HT1080 (cell line): ENCODE measurements around the gene AHSP. TPM values are rescaled to one million over a fixed set of nuclear protein-coding genes. Genes with fewer than 3 reads are reported as not detected.
"Not testable (repeated sequence)": the region's sequence is repeated elsewhere in the genome, so short reads cannot be mapped to it uniquely, and the experiment has no call there.

ENCODE experiments used
- DNase-seq: peaks from one replicate; pipeline ENCODE4 v3.0.0-alpha.2; 2015; ENCODE audit warnings: low read depth
- total RNA-seq: library from RNA; depleted of rRNA; stranded (reverse); fragments of >200 nt; shearing (Covaris generic); gene quantifications from 2 replicates; pipeline ENCODE4 v1.2.3, GENCODE V29; 2014

The AHSP gene
- total RNA-seq, 1 experiment from 2014 or later, result not detected

- DNase-seq, result no peak
Measured at GRCh38 chr16:31499928-31500327, 27.8 kb upstream of the AHSP start.

- no peak for DNase-seq
Measured at GRCh38 chr16:31501226-31501965, 26.3 kb upstream of the AHSP start.

GRCh38 chr16:31501966-31502348 is 25.7 kb upstream of the AHSP start:
- DNase-seq, result no peak

GRCh38 chr16:31502981-31503380 is 24.7 kb upstream of the AHSP start:
- no peak for DNase-seq

- DNase-seq, result not testable (repeated sequence)
Measured at GRCh38 chr16:31503555-31503954, 24.1 kb upstream of the AHSP start.

GRCh38 chr16:31504159-31504558 is 23.5 kb upstream of the AHSP start:
- no peak for DNase-seq

- DNase-seq, result no peak
Measured at GRCh38 chr16:31505483-31505882, 22.2 kb upstream of the AHSP start.

- DNase-seq, result no peak
Measured at GRCh38 chr16:31507617-31507928, 20.1 kb upstream of the AHSP start.

- peak; percentile 80 for DNase-seq
Measured at GRCh38 chr16:31507929-31508705, 19.6 kb upstream of the AHSP start, which contains the start of gene RUSF1. Gene RUSF1 (minus strand): TSS chr16:31508391. CDS start chr16:31508373, 18 bp downstream.

GRCh38 chr16:31508706-31509195 is 18.9 kb upstream of the AHSP start:
- DNase-seq, result peak; percentile 27

GRCh38 chr16:31513126-31513525 is 14.6 kb upstream of the AHSP start:
- peak; percentile 77 for DNase-seq

- no peak for DNase-seq
Measured at GRCh38 chr16:31513884-31514283, 13.8 kb upstream of the AHSP start.

- no peak for DNase-seq
Measured at GRCh38 chr16:31517800-31518402, 9.8 kb upstream of the AHSP start.

- no peak for DNase-seq
Measured at GRCh38 chr16:31519759-31520431, 7.8 kb upstream of the AHSP start.

- DNase-seq, result no peak
Measured at GRCh38 chr16:31521368-31521767, 6.3 kb upstream of the AHSP start.

- DNase-seq, result no peak
Measured at GRCh38 chr16:31522071-31522470, 5.6 kb upstream of the AHSP start.

- DNase-seq, result not testable (repeated sequence)
Measured at GRCh38 chr16:31523768-31524167, 3.9 kb upstream of the AHSP start.

GRCh38 chr16:31525113-31525512 is 2.6 kb upstream of the AHSP start:
- DNase-seq, result no peak

GRCh38 chr16:31528523-31529107 is 915 bp downstream of the AHSP start:
- no peak for DNase-seq

- DNase-seq, result no peak
Measured at GRCh38 chr16:31529108-31529936, 1.6 kb downstream of the AHSP start.
